ENCODE results near the gene SHB.

Gene SHB

GRCh38 chr9:37965116-37965515, 103.9 kb downstream of the SHB start:
- CTCF ChIA-PET: no interaction called here
- DNase-seq (ENCODE audit: extremely low spot score): no peak
- TF ChIP-seq FOXK2 (IDR thresholded peaks at IDR 0.05) (no peak), LEF1 (IDR thresholded peaks at IDR 0.05; ENCODE audit: borderline replicate concordance) (no peak), HDGF (IDR thresholded peaks at IDR 0.05; ENCODE audit: borderline replicate concordance) (no peak), FOXM1 (IDR thresholded peaks at IDR 0.05; ENCODE audit: borderline replicate concordance) (no peak), SP1 (IDR thresholded peaks at IDR 0.05) (no peak), CTBP1 (IDR thresholded peaks at IDR 0.05; ENCODE audit: borderline replicate concordance) (no peak), ARNT (IDR thresholded peaks at IDR 0.05) (no peak), NFRKB (IDR thresholded peaks at IDR 0.05) (no peak), BHLHE40 (IDR thresholded peaks at IDR 0.05; ENCODE audit: borderline replicate concordance) (no peak), SUZ12 (IDR thresholded peaks at IDR 0.05) (no peak), FOXA1 (IDR thresholded peaks at IDR 0.05) (no peak), PKNOX1 (IDR thresholded peaks at IDR 0.05) (no peak), L3MBTL2 (conservative IDR thresholded peaks at IDR 0.05) (no peak), ZNF384 (IDR thresholded peaks at IDR 0.05) (no peak)
- POLR2A ChIA-PET: no interaction called here

- POLR2A ChIA-PET: no interaction called here
These were observed 104.3 kb downstream of the SHB start for GRCh38 chr9:37964740-37965081.

GRCh38 chr9:37963936-37964739, 104.9 kb downstream of the SHB start:
- no peak for DNase-seq (ENCODE audit: extremely low spot score)
- TF ChIP-seq NFRKB (IDR thresholded peaks at IDR 0.05) (no peak), ELF4 (IDR thresholded peaks at IDR 0.05) (no peak), CTBP1 (IDR thresholded peaks at IDR 0.05; ENCODE audit: borderline replicate concordance) (no peak), BHLHE40 (IDR thresholded peaks at IDR 0.05; ENCODE audit: borderline replicate concordance) (no peak), L3MBTL2 (conservative IDR thresholded peaks at IDR 0.05) (no peak), PKNOX1 (IDR thresholded peaks at IDR 0.05) (no peak), LEF1 (IDR thresholded peaks at IDR 0.05; ENCODE audit: borderline replicate concordance) (no peak), FOXK2 (IDR thresholded peaks at IDR 0.05) (no peak), ZNF384 (IDR thresholded peaks at IDR 0.05) (no peak), SP1 (IDR thresholded peaks at IDR 0.05) (no peak), TARDBP (IDR thresholded peaks at IDR 0.05) (no peak), HDGF (IDR thresholded peaks at IDR 0.05; ENCODE audit: borderline replicate concordance) (no peak)
- ChIA-PET POLR2A (no interaction called here), CTCF (no interaction called here)

More at GRCh38 chr9:37964740-37965081, 104.3 kb downstream of the SHB start:
- TF ChIP-seq NFRKB (IDR thresholded peaks at IDR 0.05): no peak
- no peak for TF ChIP-seq L3MBTL2 (conservative IDR thresholded peaks at IDR 0.05)
- TF ChIP-seq FOXA1 (IDR thresholded peaks at IDR 0.05): no peak
- no peak for TF ChIP-seq TARDBP (IDR thresholded peaks at IDR 0.05)
- TF ChIP-seq CTBP1 (IDR thresholded peaks at IDR 0.05; ENCODE audit: borderline replicate concordance): no peak
- no peak for TF ChIP-seq FOXM1 (IDR thresholded peaks at IDR 0.05; ENCODE audit: borderline replicate concordance)
- CTCF ChIA-PET: no interaction called here
- no peak for DNase-seq (ENCODE audit: extremely low spot score)

- ChIA-PET CTCF (no interaction called here), POLR2A (no interaction called here)
- TF ChIP-seq FOXM1 (IDR thresholded peaks at IDR 0.05; ENCODE audit: borderline replicate concordance) (no peak), LEF1 (IDR thresholded peaks at IDR 0.05; ENCODE audit: borderline replicate concordance) (no peak), SUZ12 (IDR thresholded peaks at IDR 0.05) (no peak), L3MBTL2 (conservative IDR thresholded peaks at IDR 0.05) (no peak), PKNOX1 (IDR thresholded peaks at IDR 0.05) (no peak), CTBP1 (IDR thresholded peaks at IDR 0.05; ENCODE audit: borderline replicate concordance) (no peak), ELF4 (IDR thresholded peaks at IDR 0.05) (no peak), NFRKB (IDR thresholded peaks at IDR 0.05) (no peak), ARNT (IDR thresholded peaks at IDR 0.05) (no peak), SP1 (IDR thresholded peaks at IDR 0.05) (no peak), FOXK2 (IDR thresholded peaks at IDR 0.05) (no peak)
- DNase-seq (ENCODE audit: extremely low spot score): no peak
These were observed 107.7 kb downstream of the SHB start for GRCh38 chr9:37961351-37961750.

- ChIA-PET POLR2A (no interaction called here), CTCF (no interaction called here)
- TF ChIP-seq LEF1 (IDR thresholded peaks at IDR 0.05; ENCODE audit: borderline replicate concordance) (no peak), SP1 (IDR thresholded peaks at IDR 0.05) (no peak), BHLHE40 (IDR thresholded peaks at IDR 0.05; ENCODE audit: borderline replicate concordance) (no peak), PKNOX1 (IDR thresholded peaks at IDR 0.05) (no peak), NFRKB (IDR thresholded peaks at IDR 0.05) (no peak), CTBP1 (IDR thresholded peaks at IDR 0.05; ENCODE audit: borderline replicate concordance) (no peak), ARNT (IDR thresholded peaks at IDR 0.05) (no peak), FOXM1 (IDR thresholded peaks at IDR 0.05; ENCODE audit: borderline replicate concordance) (no peak), L3MBTL2 (conservative IDR thresholded peaks at IDR 0.05) (no peak), SUZ12 (IDR thresholded peaks at IDR 0.05) (no peak), ELF4 (IDR thresholded peaks at IDR 0.05) (no peak), FOXA1 (IDR thresholded peaks at IDR 0.05) (no peak), TARDBP (IDR thresholded peaks at IDR 0.05) (no peak), HDGF (IDR thresholded peaks at IDR 0.05; ENCODE audit: borderline replicate concordance) (no peak)
- no peak for DNase-seq (ENCODE audit: extremely low spot score)
These were observed 108.4 kb downstream of the SHB start for GRCh38 chr9:37960631-37961030.
